GM19438 (cell line): ENCODE data around the gene IGLON5.

Source experiments
- ATAC-seq: cut with Tn5 transposase; IDR thresholded peaks from one replicate; pipeline ENCODE4 v1.9.1; 2021; ENCODE audit warnings: low read depth; ENCODE audit not compliant: unreplicated experiment

Gene IGLON5

GRCh38 chr19:51317376-51317775 lies 5.9 kb downstream of the IGLON5 start:
- ATAC-seq: no peak

GRCh38 chr19:51317968-51318367 lies 6.5 kb downstream of the IGLON5 start:
- no peak for ATAC-seq

- no peak for ATAC-seq
These were observed 7.5 kb downstream of the IGLON5 start for GRCh38 chr19:51318687-51319648.

- ATAC-seq: no peak
These were observed 8.3 kb downstream of the IGLON5 start for GRCh38 chr19:51319649-51320279.

- ATAC-seq: no peak
These were observed 8.8 kb downstream of the IGLON5 start for GRCh38 chr19:51320280-51320657.

- ATAC-seq: no peak
These were observed 10.4 kb downstream of the IGLON5 start for GRCh38 chr19:51321799-51322198.

GRCh38 chr19:51323481-51324166 lies 12.2 kb downstream of the IGLON5 start:
- no peak for ATAC-seq

GRCh38 chr19:51324167-51324481 lies 12.7 kb downstream of the IGLON5 start:
- no peak for ATAC-seq

GRCh38 chr19:51325161-51325976 lies 13.9 kb downstream of the IGLON5 start:
- ATAC-seq: no peak

DNA sequence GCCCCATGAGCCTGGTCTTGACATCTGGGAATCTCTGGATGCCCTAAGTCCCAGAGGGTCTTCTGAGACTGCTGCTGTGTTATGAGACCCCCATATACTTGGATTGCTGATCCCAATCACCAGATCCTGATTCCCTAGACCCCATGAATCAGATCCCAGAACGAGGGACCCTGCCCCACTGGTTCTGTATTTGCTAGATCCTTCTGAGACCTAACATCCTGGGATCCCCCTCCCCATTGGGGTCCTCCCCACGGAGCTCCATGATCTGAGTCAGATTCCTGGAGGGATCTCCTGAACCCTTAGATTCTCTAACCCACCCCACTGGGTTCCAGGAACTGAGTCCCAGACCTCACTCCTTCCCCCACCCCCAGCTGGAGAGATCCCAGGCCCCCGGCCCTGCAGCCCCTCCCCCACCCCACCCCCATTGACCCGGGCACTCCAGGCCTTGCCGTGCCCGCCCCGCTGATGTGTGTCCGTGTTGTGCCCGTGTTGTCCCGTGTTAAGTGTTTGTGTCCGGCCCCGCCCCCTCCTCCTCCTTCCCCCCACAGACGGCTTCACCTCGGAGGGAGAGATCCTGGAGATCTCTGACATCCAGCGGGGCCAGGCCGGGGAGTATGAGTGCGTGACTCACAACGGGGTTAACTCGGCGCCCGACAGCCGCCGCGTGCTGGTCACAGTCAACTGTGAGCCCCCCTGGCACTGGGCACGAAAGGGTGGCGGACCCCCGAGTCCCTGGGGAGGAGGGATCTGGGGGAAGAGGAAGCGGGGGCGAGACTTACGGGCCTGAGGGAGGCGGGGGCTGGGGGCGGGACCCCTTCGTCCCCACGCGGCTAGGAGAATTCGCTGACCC lies 15.0 kb downstream of the IGLON5 start:
- ATAC-seq: no peak

DNA sequence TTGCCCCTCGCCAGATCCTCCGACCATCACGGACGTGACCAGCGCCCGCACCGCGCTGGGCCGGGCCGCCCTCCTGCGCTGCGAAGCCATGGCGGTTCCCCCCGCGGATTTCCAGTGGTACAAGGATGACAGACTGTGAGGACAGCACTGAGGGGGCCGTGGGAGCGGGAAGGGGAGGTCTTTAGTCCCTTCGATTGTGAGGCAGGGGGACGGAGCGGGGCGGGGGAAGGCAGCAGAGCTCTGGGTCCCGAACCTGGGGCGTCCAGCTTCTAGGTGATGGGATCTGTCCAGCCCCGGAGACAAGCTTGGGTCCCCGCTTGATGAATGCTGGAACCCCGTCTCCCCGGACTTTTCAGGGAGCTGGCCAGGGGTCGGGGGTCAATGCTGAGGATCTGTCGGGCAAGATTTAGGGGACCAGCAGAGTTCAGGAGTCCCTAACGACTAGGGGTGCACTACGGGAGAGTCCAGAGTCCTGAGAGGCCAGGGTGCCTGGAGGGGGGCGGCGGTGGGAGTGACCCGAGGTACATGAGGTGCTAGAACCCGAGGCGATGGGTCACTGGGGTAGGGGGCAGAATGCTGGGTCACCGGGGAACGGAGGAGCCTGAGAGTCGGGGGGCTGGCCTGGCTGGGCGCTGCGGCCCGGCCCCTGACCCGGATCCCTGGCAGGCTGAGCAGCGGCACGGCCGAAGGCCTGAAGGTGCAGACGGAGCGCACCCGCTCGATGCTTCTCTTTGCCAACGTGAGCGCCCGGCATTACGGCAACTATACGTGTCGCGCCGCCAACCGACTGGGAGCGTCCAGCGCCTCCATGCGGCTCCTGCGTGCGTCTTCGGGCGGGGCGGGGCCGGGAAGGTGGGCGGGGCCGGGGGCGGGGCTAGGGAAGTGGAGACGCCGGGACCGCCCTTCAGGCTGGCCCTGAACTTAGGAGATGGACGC lies 15.9 kb downstream of the IGLON5 start:
- ATAC-seq: no peak

DNA sequence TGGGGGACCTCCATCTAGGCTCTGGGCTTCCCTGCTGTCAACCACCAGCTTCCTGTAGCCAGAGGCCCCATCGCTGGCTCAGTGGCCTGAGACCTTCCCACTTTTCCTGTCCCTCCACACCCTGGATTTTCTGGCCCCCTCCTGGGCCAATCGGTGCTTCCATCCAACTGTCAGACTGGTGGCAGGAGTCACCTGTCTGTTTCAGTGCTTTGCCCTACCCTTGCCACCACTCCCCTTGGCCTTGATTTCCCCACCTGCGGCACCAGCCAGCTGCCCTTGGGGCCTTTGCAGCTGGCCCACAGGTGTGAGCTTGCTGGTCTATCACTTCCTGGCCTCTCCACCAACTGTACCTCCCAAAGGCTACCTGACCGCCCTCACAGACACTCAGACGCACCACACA lies 18.0 kb downstream of the IGLON5 start:
- ATAC-seq: no peak

DNA sequence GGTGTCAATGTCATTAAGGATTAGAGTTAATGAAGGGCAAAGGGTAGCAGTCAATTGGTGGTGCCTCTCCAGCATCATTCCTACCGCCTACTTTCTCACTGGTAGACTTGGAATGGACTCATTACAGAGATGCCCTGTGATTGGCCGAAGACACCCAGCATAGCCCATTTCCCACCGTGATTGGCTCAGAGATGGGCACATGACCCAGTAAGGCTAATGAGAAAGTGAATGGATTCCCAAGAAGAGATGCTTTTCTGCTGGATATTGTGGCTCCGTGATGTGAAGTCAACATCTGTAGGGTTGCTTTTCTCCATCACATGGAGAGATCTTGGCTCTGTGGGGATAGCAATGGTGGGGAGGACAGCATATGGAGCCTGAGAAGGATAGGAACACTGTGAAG lies 18.9 kb downstream of the IGLON5 start:
- no peak for ATAC-seq

- ATAC-seq: no peak
These were observed 19.7 kb downstream of the IGLON5 start for GRCh38 chr19:51331193-51331592.

- no peak for ATAC-seq
These were observed 20.3 kb downstream of the IGLON5 start for GRCh38 chr19:51331716-51332115.

DNA sequence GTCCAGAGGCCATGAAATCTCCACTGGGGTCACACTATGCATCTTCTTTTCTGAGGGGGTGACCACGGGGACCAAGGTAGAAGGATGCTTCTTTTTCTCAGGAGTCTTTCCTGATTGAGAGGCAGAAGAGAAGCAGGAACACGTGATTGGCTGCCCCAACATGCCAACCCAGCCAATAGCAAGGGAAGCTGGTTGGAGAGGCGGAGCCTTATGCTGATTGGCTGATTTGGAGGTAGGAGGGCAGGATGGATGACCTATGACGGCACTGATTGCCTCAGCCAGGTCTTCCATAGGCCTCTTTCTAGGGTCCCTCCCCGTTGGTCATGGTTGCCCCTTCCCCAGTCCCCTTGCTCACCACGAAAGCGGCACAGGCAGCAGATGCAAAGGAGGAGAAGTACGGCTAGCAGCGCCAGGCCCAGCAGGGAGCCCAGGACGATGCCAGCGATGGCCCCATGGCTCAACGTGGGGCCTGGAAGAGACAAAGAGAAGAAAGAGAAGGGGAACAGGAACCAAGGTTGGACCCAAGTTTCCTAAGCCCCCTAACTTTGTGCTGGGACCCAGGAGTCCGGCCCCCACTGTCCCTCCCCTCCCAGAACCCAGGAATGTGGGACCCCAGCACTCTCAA lies 22.5 kb downstream of the IGLON5 start:
- no peak for ATAC-seq

- ATAC-seq: no peak
These were observed 25.9 kb downstream of the IGLON5 start for GRCh38 chr19:51337141-51337860.
